HEK293 (cell line): ENCODE results near the gene DDX24.

Experiments
- CTCF ChIA-PET: fragments of 350-600 bp; formaldehyde crosslinking; extraction: SDS; loops from one replicate; lab custom pipeline; 2021; ENCODE audit warnings: antibody characterized with exemption; lab: Yijun Ruan, JAX
- POLR2A ChIA-PET: fragments of 300-600 bp; formaldehyde crosslinking; extraction: SDS; loops from one replicate; lab custom pipeline; 2020; ENCODE audit warnings: antibody characterized with exemption, inconsistent platforms; lab: Yijun Ruan, JAX
- H3K27ac ChIP-seq: fragments of 200-500 bp; sonication (Bioruptor generic); 2 replicates; pipeline ENCODE4 v1.5.1; 2014; ENCODE audit warnings: low read depth, low read length, control low read depth, inconsistent platforms; ENCODE audit errors: extremely low read depth
- H3K36me3 ChIP-seq, 2 experiments: fragments of 200-500 bp in 1 of 2; sonication (Bioruptor generic) in 1 of 2; 1 replicate in 1 of 2; 2 replicates in 1 of 2; pipeline ENCODE4 v1.5.1; 2014 to 2017; ENCODE audit warnings: inconsistent platforms in 2 of 2, low read length in 2 of 2; ENCODE audit not compliant: control insufficient read depth in 2 of 2, insufficient read depth in 1 of 2
- H3K4me1 ChIP-seq: fragments of 200-500 bp; sonication (Bioruptor generic); 2 replicates; pipeline ENCODE4 v1.5.1; 2014; ENCODE audit warnings: mild to moderate bottlenecking, low read length, inconsistent platforms; ENCODE audit not compliant: control insufficient read depth, insufficient read depth
- H3K4me3 ChIP-seq: 2 replicates; pipeline ENCODE4 v1.5.1; 2011; ENCODE audit warnings: low read depth, mild to moderate bottlenecking, control low read depth, low read length, moderate library complexity
- H3K9me3 ChIP-seq: fragments of 200-500 bp; sonication (Bioruptor generic); 2 replicates; pipeline ENCODE4 v1.5.1; 2014; ENCODE audit warnings: low read depth, low read length, inconsistent platforms; ENCODE audit not compliant: control insufficient read depth, insufficient read depth
- AEBP2 ChIP-seq: fragments of 450-650 bp; formaldehyde crosslinking; IDR thresholded peaks from 2 replicates; pipeline ENCODE4 v1.5.1; 2016; ENCODE audit warnings: missing biosample characterization, missing genetic modification characterization, borderline replicate concordance
- EGR2 ChIP-seq: fragments of 450-650 bp; formaldehyde crosslinking; IDR thresholded peaks from 2 replicates; pipeline ENCODE4 v1.5.1; 2016; ENCODE audit warnings: low read depth, missing biosample characterization, missing genetic modification characterization
- KLF10 ChIP-seq: fragments of 450-650 bp; IDR thresholded peaks from 2 replicates; pipeline ENCODE4 v1.5.1; 2018; ENCODE audit warnings: missing biosample characterization, mild to moderate bottlenecking, missing genetic modification characterization
- SETDB1 ChIP-seq: IDR thresholded peaks from one replicate; pipeline ENCODE4 v1.6.1; 2017; ENCODE audit warnings: mild to moderate bottlenecking, low read length, moderate library complexity, mixed read lengths; ENCODE audit not compliant: insufficient read length
- ZBTB10 ChIP-seq: fragments of 450-650 bp; formaldehyde crosslinking; IDR thresholded peaks from 2 replicates; pipeline ENCODE4 v1.5.1; 2016; ENCODE audit warnings: missing biosample characterization, missing genetic modification characterization
- ZFP41 ChIP-seq: fragments of 450-650 bp; formaldehyde crosslinking; IDR thresholded peaks from 2 replicates; pipeline ENCODE4 v1.5.1; 2016; ENCODE audit warnings: missing biosample characterization, missing genetic modification characterization, borderline replicate concordance
- ZNF10 ChIP-seq: fragments of 450-650 bp; formaldehyde crosslinking; IDR thresholded peaks from 2 replicates; pipeline ENCODE4 v1.5.1; 2017; ENCODE audit warnings: missing biosample characterization, missing genetic modification characterization
- ZNF132 ChIP-seq: fragments of 450-650 bp; formaldehyde crosslinking; IDR thresholded peaks from 2 replicates; pipeline ENCODE4 v1.5.1; 2017; ENCODE audit warnings: missing biosample characterization, missing genetic modification characterization, borderline replicate concordance
- ZNF155 ChIP-seq: fragments of 450-650 bp; formaldehyde crosslinking; IDR thresholded peaks from 2 replicates; pipeline ENCODE4 v1.5.1; 2016; ENCODE audit warnings: missing biosample characterization, missing genetic modification characterization
- ZNF350 ChIP-seq: fragments of 450-650 bp; formaldehyde crosslinking; IDR thresholded peaks from 2 replicates; pipeline ENCODE4 v1.5.0; 2017; ENCODE audit warnings: missing biosample characterization, mild to moderate bottlenecking, missing genetic modification characterization
- ZNF391 ChIP-seq: fragments of 450-650 bp; formaldehyde crosslinking; IDR thresholded peaks from 2 replicates; pipeline ENCODE4 v1.5.1; 2016; ENCODE audit warnings: low read depth, missing biosample characterization, missing genetic modification characterization, borderline replicate concordance
- ZNF473 ChIP-seq: fragments of 450-650 bp; formaldehyde crosslinking; IDR thresholded peaks from 2 replicates; pipeline ENCODE4 v1.5.1; 2017; ENCODE audit warnings: missing biosample characterization, missing genetic modification characterization
- ZNF571 ChIP-seq: fragments of 450-650 bp; formaldehyde crosslinking; IDR thresholded peaks from 2 replicates; pipeline ENCODE4 v1.5.0; 2017; ENCODE audit warnings: missing biosample characterization, missing genetic modification characterization
- ZNF629 ChIP-seq: fragments of 450-650 bp; formaldehyde crosslinking; IDR thresholded peaks from 2 replicates; pipeline ENCODE4 v1.5.1; 2017; ENCODE audit warnings: missing biosample characterization, missing genetic modification characterization
- ZNF837 ChIP-seq: fragments of 450-650 bp; formaldehyde crosslinking; IDR thresholded peaks from 2 replicates; pipeline ENCODE4 v1.5.1; 2016; ENCODE audit warnings: missing biosample characterization, missing genetic modification characterization
- TF ChIP-seq, protein P1 (sequence below): fragments of 450-650 bp; formaldehyde crosslinking; IDR thresholded peaks from 2 replicates; pipeline ENCODE4 v1.5.1; 2016; ENCODE audit warnings: missing biosample characterization, missing genetic modification characterization
- TF ChIP-seq, protein P2 (sequence below): fragments of 450-650 bp; formaldehyde crosslinking; IDR thresholded peaks from 2 replicates; pipeline ENCODE4 v1.5.1; 2016; ENCODE audit warnings: missing biosample characterization, missing genetic modification characterization
- TF ChIP-seq, protein P3 (sequence below): fragments of 450-650 bp; formaldehyde crosslinking; IDR thresholded peaks from 2 replicates; pipeline ENCODE4 v1.5.1; 2016; ENCODE audit warnings: missing biosample characterization, missing genetic modification characterization, borderline replicate concordance

Gene DDX24

GRCh38 chr14:94048691-94049624, 32.0 kb downstream of the DDX24 start (continued):
- TF ChIP-seq ZNF571 (tag by site-specific recombination) (0 out of 2 replicates have a peak, but pooled peaks have one; percentile 30), ZNF350 (tag by site-specific recombination) (0 out of 2 replicates have a peak, but pooled peaks have one; percentile 33), SETDB1 (no peak), ZFP41 (tag by site-specific recombination) (no peak), ZBTB10 (tag by site-specific recombination) (no peak), ZNF132 (tag by site-specific recombination) (no peak), ZNF391 (no peak), ZNF473 (tag by site-specific recombination) (no peak), ZNF155 (tag by site-specific recombination) (no peak), KLF10 (tag by site-specific recombination) (0 out of 2 replicates have a peak, but pooled peaks have one; percentile 26), ZNF10 (tag by site-specific recombination) (no peak)
- TF ChIP-seq, protein P1, sequence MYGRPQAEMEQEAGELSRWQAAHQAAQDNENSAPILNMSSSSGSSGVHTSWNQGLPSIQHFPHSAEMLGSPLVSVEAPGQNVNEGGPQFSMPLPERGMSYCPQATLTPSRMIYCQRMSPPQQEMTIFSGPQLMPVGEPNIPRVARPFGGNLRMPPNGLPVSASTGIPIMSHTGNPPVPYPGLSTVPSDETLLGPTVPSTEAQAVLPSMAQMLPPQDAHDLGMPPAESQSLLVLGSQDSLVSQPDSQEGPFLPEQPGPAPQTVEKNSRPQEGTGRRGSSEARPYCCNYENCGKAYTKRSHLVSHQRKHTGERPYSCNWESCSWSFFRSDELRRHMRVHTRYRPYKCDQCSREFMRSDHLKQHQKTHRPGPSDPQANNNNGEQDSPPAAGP (tag by site-specific recombination), result no peak
- TF ChIP-seq, protein P2, sequence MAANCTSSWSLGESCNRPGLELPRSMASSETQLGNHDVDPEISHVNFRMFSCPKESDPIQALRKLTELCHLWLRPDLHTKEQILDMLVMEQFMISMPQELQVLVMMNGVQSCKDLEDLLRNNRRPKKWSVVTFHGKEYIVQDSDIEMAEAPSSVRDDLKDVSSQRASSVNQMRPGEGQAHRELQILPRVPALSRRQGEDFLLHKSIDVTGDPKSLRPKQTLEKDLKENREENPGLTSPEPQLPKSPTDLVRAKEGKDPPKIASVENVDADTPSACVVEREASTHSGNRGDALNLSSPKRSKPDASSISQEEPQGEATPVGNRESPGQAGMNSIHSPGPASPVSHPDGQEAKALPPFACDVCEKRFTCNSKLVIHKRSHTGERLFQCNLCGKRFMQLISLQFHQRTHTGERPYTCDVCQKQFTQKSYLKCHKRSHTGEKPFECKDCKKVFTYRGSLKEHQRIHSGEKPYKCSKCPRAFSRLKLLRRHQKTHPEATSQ (tag by site-specific recombination), result no peak
- TF ChIP-seq, protein P3, sequence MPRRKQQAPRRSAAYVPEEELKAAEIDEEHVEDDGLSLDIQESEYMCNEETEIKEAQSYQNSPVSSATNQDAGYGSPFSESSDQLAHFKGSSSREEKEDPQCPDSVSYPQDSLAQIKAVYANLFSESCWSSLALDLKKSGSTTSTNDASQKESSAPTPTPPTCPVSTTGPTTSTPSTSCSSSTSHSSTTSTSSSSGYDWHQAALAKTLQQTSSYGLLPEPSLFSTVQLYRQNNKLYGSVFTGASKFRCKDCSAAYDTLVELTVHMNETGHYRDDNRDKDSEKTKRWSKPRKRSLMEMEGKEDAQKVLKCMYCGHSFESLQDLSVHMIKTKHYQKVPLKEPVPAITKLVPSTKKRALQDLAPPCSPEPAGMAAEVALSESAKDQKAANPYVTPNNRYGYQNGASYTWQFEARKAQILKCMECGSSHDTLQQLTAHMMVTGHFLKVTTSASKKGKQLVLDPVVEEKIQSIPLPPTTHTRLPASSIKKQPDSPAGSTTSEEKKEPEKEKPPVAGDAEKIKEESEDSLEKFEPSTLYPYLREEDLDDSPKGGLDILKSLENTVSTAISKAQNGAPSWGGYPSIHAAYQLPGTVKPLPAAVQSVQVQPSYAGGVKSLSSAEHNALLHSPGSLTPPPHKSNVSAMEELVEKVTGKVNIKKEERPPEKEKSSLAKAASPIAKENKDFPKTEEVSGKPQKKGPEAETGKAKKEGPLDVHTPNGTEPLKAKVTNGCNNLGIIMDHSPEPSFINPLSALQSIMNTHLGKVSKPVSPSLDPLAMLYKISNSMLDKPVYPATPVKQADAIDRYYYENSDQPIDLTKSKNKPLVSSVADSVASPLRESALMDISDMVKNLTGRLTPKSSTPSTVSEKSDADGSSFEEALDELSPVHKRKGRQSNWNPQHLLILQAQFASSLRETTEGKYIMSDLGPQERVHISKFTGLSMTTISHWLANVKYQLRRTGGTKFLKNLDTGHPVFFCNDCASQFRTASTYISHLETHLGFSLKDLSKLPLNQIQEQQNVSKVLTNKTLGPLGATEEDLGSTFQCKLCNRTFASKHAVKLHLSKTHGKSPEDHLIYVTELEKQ (tag by site-specific recombination), result no peak

DNA sequence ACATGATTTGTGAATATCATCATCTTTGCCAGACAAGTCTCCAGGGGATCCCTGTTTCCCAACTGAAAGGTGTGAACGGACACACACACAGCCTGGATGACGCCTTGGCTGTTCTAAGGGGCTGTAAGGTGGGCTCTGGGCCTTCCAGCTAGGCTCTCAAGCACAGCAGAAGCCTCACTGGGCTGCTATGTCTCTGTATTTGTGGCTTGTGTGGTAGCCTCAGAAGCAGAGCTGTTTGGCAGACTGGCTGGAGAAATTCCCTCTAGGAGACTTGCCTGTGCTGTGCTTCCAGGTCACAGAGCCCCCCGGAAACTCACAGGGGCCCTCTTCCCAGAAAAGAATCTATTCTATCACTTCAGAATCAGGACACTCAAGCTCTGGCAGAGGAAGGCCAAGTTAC, 33.4 kb downstream of the DDX24 start:
- ChIA-PET CTCF (interaction anchor here (1.6 to 3.4 kb wide), 5 partner anchors 9 to 133 kb away, joined by 3 to 19 read pairs (median 6); no protein-coding TSS in a partner anchor), POLR2A (no interaction called here)
- H3K27ac ChIP-seq, result no peak overlapping the region
- no peaks in the 10 kb centered on the region for H3K9me3 ChIP-seq
- TF ChIP-seq ZNF837 (tag by site-specific recombination) (no peak), AEBP2 (tag by site-specific recombination) (no peak), ZNF629 (tag by site-specific recombination) (no peak), EGR2 (no peak)
- H3K4me1 ChIP-seq, result peaks cover 4% of the 10 kb centered on the region; the same call in 1 of the 2 replicates
- H3K36me3 ChIP-seq, result peaks cover 32 to 95% of the 10 kb centered on the region in 2 experiments
- H3K4me3 ChIP-seq, result no peak overlapping the region
